Measurements from ENCODE around the gene ASCL4. TPM values are rescaled to one million over a fixed set of nuclear protein-coding genes. Genes with fewer than 3 reads are reported as not detected.
A peak's percentile ranks its signal among the peaks of the same experiment; 100 is the strongest.
"Not testable (repeated sequence)": the region's sequence is repeated elsewhere in the genome, so short reads cannot be mapped to it uniquely, and the experiment has no call there.

Gene ASCL4, protein sequence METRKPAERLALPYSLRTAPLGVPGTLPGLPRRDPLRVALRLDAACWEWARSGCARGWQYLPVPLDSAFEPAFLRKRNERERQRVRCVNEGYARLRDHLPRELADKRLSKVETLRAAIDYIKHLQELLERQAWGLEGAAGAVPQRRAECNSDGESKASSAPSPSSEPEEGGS
- polyA plus RNA-seq = under 1 TPM in 1 of 2 donors, not detected in 1; 0.04 TPM

DNA sequence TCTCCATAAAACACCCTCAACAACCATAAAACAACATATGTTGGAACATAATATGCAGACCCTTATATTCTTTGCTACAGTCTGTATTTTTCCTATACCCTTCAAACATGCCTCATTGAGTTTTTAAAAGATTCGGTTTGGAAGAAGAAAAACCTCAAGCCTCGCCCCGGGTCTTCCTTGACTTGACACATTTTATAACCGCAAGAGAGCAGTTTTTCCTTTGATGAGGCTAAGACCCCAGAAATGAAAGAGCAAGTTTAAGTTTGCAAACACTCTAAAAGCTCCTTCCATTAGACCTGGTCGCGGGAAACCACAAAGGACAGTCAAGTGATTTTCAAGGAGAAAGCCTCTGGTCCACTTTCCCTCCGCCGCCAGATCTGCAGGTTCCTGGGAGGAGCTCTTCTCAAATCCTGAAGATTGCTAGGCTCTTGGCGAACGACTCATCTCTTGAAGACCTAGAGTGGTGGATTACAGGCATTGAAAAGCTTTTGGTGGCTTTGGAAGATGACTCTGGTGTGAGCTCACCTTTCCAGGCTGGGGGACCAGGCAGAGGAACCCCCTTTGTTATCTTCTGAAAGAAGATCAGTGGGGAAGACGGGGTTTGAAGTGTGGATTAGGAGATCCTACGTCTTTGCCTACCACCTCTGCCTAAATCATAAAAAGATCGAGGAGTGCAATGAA is at the start of gene ASCL4:
Gene ASCL4 (plus strand): TSS at position 356 of the 681 bp plus-strand sequence. CDS start 515 bp downstream, outside the sequence.
- Histone ChIP-seq H3K9me3 (ENCODE audit: control insufficient read depth in 2 of 2, insufficient read depth in 1 of 2, low read depth in 1 of 2, low read length in 1 of 2) (peaks cover 0 to 3% of the 10 kb centered on the region in 2 donors), H3K4me3 (ENCODE audit: low read depth in 1 of 2, low read length in 2 of 2) (peak within 1 kb of the TSS in 1 of 2 donors; percentile 32), H3K36me3 (ENCODE audit: control insufficient read depth in 2 of 2, insufficient read depth in 2 of 2, low read length in 1 of 2) (no peaks in the 10 kb centered on the region), H3K27ac (ENCODE audit: low read depth in 2 of 2, low read length in 1 of 2) (no peak within 1 kb of the TSS), H3K27me3 (ENCODE audit: control insufficient read depth in 1 of 2, insufficient read depth in 2 of 2, low read length in 2 of 2) (peaks cover 8 to 11% of the 10 kb centered on the region in 2 donors), H3K4me1 (ENCODE audit: control insufficient read depth in 2 of 2, insufficient read depth in 2 of 2, low read length in 1 of 2) (peaks cover 6 to 7% of the 10 kb centered on the region in 2 donors)
- 51 to 63% methylated on average over 13 of the region's 13 CpGs for WGBS, 2 donors

DNA sequence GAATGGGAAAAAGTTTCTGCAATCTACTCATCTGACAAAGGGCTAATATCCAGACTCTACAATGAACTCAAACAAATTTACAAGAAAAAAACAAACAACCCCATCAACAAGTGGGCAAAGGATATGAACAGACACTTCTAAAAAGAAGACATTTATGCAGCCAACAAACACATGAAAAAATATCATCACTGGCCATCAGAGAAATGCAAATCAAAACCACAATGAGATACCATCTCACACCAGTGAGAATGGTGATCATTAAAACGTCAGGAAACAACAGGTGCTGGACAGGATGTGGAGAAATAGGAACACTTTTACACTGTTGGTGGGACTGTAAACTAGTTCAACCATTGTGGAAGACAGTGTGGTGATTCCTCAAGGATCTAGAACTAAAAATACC is 47.2 kb upstream of the ASCL4 start:
- H3K9me3 ChIP-seq (ENCODE audit: control insufficient read depth in 2 of 2, insufficient read depth in 1 of 2, low read depth in 1 of 2, low read length in 1 of 2); H3K36me3 ChIP-seq (ENCODE audit: control insufficient read depth in 2 of 2, insufficient read depth in 2 of 2, low read length in 1 of 2); H3K4me1 ChIP-seq (ENCODE audit: control insufficient read depth in 2 of 2, insufficient read depth in 2 of 2, low read length in 1 of 2); H3K27me3 ChIP-seq (ENCODE audit: control insufficient read depth in 1 of 2, insufficient read depth in 2 of 2, low read length in 2 of 2); H3K4me3 ChIP-seq (ENCODE audit: low read depth in 1 of 2, low read length in 2 of 2); H3K27ac ChIP-seq (ENCODE audit: low read depth in 2 of 2, low read length in 1 of 2): not testable (repeated sequence)
- 56 to 77% methylated on average over 1 of the region's 1 CpG for WGBS, 2 donors

DNA sequence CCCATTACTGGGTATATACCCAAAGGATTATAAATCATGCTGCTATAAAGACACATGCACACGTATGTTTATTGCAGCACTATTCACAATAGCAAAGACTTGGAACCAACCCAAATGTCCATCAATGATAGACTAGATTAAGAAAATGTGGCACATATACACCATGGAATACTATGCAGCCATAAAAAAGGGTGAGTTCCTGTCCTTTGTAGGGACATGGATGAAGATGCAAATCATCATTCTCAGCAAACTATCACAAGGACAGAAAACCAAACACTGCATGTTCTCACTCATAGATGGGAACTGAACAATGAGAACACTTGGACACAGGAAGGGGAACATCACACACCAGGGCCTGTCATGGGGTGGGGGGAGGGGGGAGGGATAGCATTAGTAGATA is 46.8 kb upstream of the ASCL4 start:
- WGBS, 2 donors = no CpG with 5 or more reads among the region's 1 CpG
- H3K4me3 ChIP-seq (ENCODE audit: low read depth in 1 of 2, low read length in 2 of 2); H3K27ac ChIP-seq (ENCODE audit: low read depth in 2 of 2, low read length in 1 of 2); H3K4me1 ChIP-seq (ENCODE audit: control insufficient read depth in 2 of 2, insufficient read depth in 2 of 2, low read length in 1 of 2); H3K9me3 ChIP-seq (ENCODE audit: control insufficient read depth in 2 of 2, insufficient read depth in 1 of 2, low read depth in 1 of 2, low read length in 1 of 2); H3K27me3 ChIP-seq (ENCODE audit: control insufficient read depth in 1 of 2, insufficient read depth in 2 of 2, low read length in 2 of 2); H3K36me3 ChIP-seq (ENCODE audit: control insufficient read depth in 2 of 2, insufficient read depth in 2 of 2, low read length in 1 of 2): not testable (repeated sequence)

DNA sequence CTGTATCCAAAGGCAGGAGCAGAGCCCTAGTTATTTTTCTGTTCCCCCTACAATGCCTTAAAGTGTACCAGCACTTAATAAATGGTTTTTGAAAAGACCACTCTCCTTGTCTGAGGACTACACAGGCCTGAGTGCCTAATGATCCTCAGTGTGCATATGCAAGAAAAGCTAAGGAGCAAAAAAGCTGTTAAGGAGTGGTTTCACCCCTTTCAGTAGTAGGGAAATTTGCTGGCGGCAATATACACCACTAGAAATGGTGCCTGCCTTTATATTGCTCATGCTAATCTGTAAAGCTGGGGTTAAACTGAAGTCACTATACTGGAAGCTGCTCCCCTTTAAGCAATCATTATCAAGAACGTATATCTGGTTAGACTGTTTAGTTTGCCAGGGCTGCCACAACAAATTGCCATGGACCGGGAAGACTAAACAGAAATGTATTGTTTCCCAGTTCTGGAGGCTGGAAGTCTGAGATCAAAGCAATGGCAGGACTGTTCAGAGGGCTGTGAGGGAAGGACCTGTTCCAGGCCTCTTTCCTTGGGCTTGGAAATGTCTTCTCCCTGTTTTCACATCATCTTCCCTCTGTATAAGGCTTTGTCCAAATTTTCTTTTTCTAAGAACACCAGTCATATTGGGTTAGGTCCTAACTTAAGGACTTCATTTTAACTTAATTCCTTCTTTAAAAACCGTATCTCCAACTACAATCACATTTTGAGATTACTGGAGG is 43.7 kb upstream of the ASCL4 start:
- Histone ChIP-seq H3K9me3 (ENCODE audit: control insufficient read depth in 2 of 2, insufficient read depth in 1 of 2, low read depth in 1 of 2, low read length in 1 of 2) (no peaks in the 10 kb centered on the region), H3K27ac (ENCODE audit: low read depth in 2 of 2, low read length in 1 of 2) (peak overlapping the region; percentile 14 to 57), H3K27me3 (ENCODE audit: control insufficient read depth in 1 of 2, insufficient read depth in 2 of 2, low read length in 2 of 2) (no peaks in the 10 kb centered on the region), H3K4me3 (ENCODE audit: low read depth in 1 of 2, low read length in 2 of 2) (no peak overlapping the region), H3K36me3 (ENCODE audit: control insufficient read depth in 2 of 2, insufficient read depth in 2 of 2, low read length in 1 of 2) (peaks cover 4 to 6% of the 10 kb centered on the region in 2 donors), H3K4me1 (ENCODE audit: control insufficient read depth in 2 of 2, insufficient read depth in 2 of 2, low read length in 1 of 2) (no peaks in the 10 kb centered on the region)
- WGBS, 2 donors = 58 to 72% methylated on average over 4 of the region's 4 CpGs

DNA sequence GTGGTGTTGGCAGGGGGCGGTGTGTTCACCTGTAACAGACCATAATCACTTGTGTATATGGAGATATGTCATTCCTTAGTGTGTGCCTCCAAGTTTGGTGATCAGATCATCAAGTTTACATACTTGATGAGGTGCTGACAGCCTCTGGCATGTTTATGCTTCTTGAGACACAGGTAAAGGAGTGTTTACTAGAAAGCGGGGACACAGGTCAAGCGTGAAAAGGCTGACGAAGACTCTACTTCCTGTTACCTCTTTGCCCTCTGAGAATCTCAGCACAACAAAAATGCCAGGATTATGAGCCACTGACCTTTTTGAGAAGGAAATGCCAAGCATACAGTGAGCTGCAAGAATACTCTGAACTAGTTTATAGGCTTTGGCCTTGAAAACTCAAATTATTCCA is 43.1 kb upstream of the ASCL4 start:
- Histone ChIP-seq H3K9me3 (ENCODE audit: control insufficient read depth in 2 of 2, insufficient read depth in 1 of 2, low read depth in 1 of 2, low read length in 1 of 2) (no peaks in the 10 kb centered on the region), H3K36me3 (ENCODE audit: control insufficient read depth in 2 of 2, insufficient read depth in 2 of 2, low read length in 1 of 2) (peaks cover 6% of the 10 kb centered on the region in 2 donors), H3K4me3 (ENCODE audit: low read depth in 1 of 2, low read length in 2 of 2) (no peak overlapping the region), H3K27me3 (ENCODE audit: control insufficient read depth in 1 of 2, insufficient read depth in 2 of 2, low read length in 2 of 2) (no peaks in the 10 kb centered on the region), H3K27ac (ENCODE audit: low read depth in 2 of 2, low read length in 1 of 2) (peak overlapping the region; percentile 7 to 14), H3K4me1 (ENCODE audit: control insufficient read depth in 2 of 2, insufficient read depth in 2 of 2, low read length in 1 of 2) (no peaks in the 10 kb centered on the region)
- 67 to 77% methylated on average over 4 of the region's 4 CpGs for WGBS, 2 donors

DNA sequence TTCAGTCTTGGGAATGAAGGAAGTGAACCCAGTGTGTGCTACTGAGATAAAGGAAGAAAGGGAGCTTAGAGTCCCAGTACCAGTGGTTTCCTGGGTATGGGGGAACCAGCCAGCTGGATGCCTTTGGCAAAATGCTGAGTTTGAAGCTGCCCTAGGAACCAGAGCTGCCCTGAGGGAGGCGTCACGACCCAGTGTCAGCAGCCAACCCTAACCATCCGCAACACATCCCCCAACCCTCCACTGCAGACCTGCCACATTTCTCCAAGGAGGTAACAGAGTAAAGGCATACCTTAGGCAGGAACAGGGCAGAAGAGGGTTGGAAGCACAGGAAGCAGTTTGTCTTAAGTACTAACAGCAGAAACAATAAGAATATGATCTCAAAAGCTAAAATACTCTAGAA is 42.1 kb upstream of the ASCL4 start:
- Histone ChIP-seq H3K27me3 (ENCODE audit: control insufficient read depth in 1 of 2, insufficient read depth in 2 of 2, low read length in 2 of 2) (no peaks in the 10 kb centered on the region), H3K4me3 (ENCODE audit: low read depth in 1 of 2, low read length in 2 of 2) (no peak overlapping the region), H3K36me3 (ENCODE audit: control insufficient read depth in 2 of 2, insufficient read depth in 2 of 2, low read length in 1 of 2) (peaks cover 8 to 13% of the 10 kb centered on the region in 2 donors), H3K4me1 (ENCODE audit: control insufficient read depth in 2 of 2, insufficient read depth in 2 of 2, low read length in 1 of 2) (no peaks in the 10 kb centered on the region), H3K27ac (ENCODE audit: low read depth in 2 of 2, low read length in 1 of 2) (no peak overlapping the region), H3K9me3 (ENCODE audit: control insufficient read depth in 2 of 2, insufficient read depth in 1 of 2, low read depth in 1 of 2, low read length in 1 of 2) (no peaks in the 10 kb centered on the region)
- 78 to 86% methylated on average over 3 of the region's 3 CpGs for WGBS, 2 donors

DNA sequence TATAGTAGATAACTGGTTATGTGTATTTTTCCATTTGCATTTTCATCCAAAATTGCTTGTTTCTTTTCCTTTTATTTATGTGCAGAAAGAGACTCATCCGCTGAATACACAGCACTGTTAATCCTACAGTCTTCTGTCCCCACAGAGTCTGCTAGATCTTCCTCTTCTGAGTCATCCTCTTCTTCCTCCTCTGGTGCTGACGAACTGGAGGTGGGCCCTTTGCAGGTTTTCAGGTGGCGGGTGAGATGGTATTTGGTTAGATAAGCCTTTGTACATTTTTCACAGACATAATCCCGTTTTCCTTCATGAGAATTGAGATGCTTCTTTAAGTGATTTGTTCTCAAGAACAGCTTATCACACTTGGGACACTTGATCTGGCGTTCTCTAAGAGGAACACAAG is 40.4 kb upstream of the ASCL4 start:
- H3K27ac ChIP-seq (ENCODE audit: low read depth in 2 of 2, low read length in 1 of 2) = no peak overlapping the region
- no peaks in the 10 kb centered on the region for H3K9me3 ChIP-seq (ENCODE audit: control insufficient read depth in 2 of 2, insufficient read depth in 1 of 2, low read depth in 1 of 2, low read length in 1 of 2)
- no peak overlapping the region for H3K4me3 ChIP-seq (ENCODE audit: low read depth in 1 of 2, low read length in 2 of 2)
- H3K27me3 ChIP-seq (ENCODE audit: control insufficient read depth in 1 of 2, insufficient read depth in 2 of 2, low read length in 2 of 2) = no peaks in the 10 kb centered on the region
- H3K36me3 ChIP-seq (ENCODE audit: control insufficient read depth in 2 of 2, insufficient read depth in 2 of 2, low read length in 1 of 2) = peaks cover 17 to 20% of the 10 kb centered on the region in 2 donors
- 80 to 81% methylated on average over 5 of the region's 5 CpGs for WGBS, 2 donors
- no peaks in the 10 kb centered on the region for H3K4me1 ChIP-seq (ENCODE audit: control insufficient read depth in 2 of 2, insufficient read depth in 2 of 2, low read length in 1 of 2)

DNA sequence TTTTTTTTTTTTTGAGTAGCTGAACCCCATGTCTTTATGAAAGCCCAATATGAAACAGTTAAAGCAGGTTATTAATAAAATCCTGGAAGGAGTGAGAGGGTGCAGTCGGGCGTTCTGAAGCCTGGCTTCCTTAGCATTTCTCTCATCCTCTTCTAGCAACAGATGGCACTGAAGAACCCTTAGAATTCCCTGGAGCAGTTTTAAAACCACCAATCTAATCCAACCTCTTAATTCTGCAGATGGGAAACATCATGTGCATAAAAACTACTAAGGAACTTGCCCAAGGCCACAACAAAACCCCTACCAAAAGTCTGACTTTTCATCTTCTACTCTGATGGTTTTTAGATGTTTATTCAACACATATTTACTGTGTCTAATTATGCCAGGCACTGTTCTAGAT is 38.7 kb upstream of the ASCL4 start:
- WGBS, 2 donors = 79 to 97% methylated on average over 2 of the region's 2 CpGs
- no peak overlapping the region for H3K27ac ChIP-seq (ENCODE audit: low read depth in 2 of 2, low read length in 1 of 2)
- H3K36me3 ChIP-seq (ENCODE audit: control insufficient read depth in 2 of 2, insufficient read depth in 2 of 2, low read length in 1 of 2) = peaks cover 23% of the 10 kb centered on the region in 2 donors

DNA sequence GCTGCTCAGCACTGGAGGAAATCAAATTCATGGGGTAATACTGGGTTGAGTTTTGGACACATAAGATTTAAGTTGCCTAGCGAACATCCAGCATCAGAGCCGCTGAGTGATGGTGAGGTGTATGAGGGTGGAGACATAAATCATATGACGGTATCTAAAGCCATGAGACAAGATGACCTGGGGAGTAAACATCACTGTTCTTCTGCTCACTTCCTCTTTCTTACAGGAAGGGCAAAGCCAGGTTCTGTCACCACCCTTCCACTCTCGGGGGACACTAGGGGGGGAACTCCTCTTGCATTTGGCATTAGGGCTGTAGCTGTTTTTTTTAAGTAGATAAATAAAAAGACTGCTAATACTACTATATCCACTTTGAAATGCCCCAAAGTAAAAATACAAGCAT is 37.6 kb upstream of the ASCL4 start:
- Histone ChIP-seq H3K27ac (ENCODE audit: low read depth in 2 of 2, low read length in 1 of 2) (no peak overlapping the region), H3K27me3 (ENCODE audit: control insufficient read depth in 1 of 2, insufficient read depth in 2 of 2, low read length in 2 of 2) (no peaks in the 10 kb centered on the region), H3K4me3 (ENCODE audit: low read depth in 1 of 2, low read length in 2 of 2) (no peak overlapping the region), H3K9me3 (ENCODE audit: control insufficient read depth in 2 of 2, insufficient read depth in 1 of 2, low read depth in 1 of 2, low read length in 1 of 2) (no peaks in the 10 kb centered on the region), H3K4me1 (ENCODE audit: control insufficient read depth in 2 of 2, insufficient read depth in 2 of 2, low read length in 1 of 2) (no peaks in the 10 kb centered on the region), H3K36me3 (ENCODE audit: control insufficient read depth in 2 of 2, insufficient read depth in 2 of 2, low read length in 1 of 2) (peaks cover 23 to 29% of the 10 kb centered on the region in 2 donors)
- 87% methylated on average over 4 of the region's 4 CpGs for WGBS, 2 donors

More for the DNA sequence above, 38.7 kb upstream of the ASCL4 start:
- Histone ChIP-seq H3K4me3 (ENCODE audit: low read depth in 1 of 2, low read length in 2 of 2) (no peak overlapping the region), H3K27me3 (ENCODE audit: control insufficient read depth in 1 of 2, insufficient read depth in 2 of 2, low read length in 2 of 2) (no peaks in the 10 kb centered on the region), H3K9me3 (ENCODE audit: control insufficient read depth in 2 of 2, insufficient read depth in 1 of 2, low read depth in 1 of 2, low read length in 1 of 2) (no peaks in the 10 kb centered on the region), H3K4me1 (ENCODE audit: control insufficient read depth in 2 of 2, insufficient read depth in 2 of 2, low read length in 1 of 2) (no peaks in the 10 kb centered on the region)

Data from esophagus (tissue), 2 donors.